Stimulated activated CD8-positive, alpha-beta memory T cell treated with anti-CD3 and anti-CD28 coated beads, Interleukin-2, amount 100 ng/mL, for 1 hour (primary cell): ENCODE data around the gene TRIM24.
A peak's percentile ranks its signal among the peaks of the same experiment; 100 is the strongest.
"Not testable (repeated sequence)": the region's sequence is repeated elsewhere in the genome, so short reads cannot be mapped to it uniquely, and the experiment has no call there.

Source experiments
- DNase-seq, 2 donors: peaks; one replicate each; pipeline ENCODE4 v3.0.0-alpha.2; 2020; ENCODE audit warnings: low read depth in 2 of 2

TRIM24 gene

DNA sequence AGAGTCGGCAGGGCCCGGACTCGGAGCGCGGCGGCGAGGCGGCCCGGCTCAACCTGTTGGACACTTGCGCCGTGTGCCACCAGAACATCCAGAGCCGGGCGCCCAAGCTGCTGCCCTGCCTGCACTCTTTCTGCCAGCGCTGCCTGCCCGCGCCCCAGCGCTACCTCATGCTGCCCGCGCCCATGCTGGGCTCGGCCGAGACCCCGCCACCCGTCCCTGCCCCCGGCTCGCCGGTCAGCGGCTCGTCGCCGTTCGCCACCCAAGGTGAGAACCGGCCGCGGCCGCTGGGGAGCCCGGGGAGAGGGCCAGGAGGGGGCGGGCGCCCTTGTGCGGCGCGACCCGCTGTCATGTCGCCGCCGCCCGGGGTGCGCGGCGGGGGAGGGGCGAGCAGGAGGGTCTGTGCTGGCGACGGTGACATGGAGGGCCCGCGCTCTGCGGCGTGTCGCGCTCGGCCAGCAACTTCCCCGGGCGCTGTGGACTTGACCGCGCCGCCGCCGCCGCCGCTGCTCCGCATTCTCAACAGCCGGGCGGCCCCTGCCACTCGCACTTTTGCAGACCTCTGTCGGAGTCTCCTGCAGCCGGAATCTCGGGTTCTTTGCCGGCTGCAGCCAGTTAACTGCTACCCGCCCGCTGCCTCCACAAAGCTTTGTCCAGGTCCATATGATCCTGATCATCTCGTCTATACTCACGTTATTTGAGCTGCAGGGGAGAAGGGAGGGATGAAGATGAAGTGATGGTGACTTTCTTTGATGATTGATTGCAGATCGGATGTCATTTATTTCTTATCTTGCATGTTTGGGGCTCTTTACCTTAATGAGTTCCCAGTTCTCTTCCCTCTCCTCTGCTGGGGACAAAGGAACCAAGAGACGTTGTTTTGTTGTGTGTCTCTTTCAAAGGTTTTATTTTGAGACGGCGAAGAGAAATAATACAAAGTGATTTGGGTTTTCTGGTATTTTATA, 869 bp downstream of the TRIM24 start:
- DNase-seq, result peak; percentile 21 to 28

DNA sequence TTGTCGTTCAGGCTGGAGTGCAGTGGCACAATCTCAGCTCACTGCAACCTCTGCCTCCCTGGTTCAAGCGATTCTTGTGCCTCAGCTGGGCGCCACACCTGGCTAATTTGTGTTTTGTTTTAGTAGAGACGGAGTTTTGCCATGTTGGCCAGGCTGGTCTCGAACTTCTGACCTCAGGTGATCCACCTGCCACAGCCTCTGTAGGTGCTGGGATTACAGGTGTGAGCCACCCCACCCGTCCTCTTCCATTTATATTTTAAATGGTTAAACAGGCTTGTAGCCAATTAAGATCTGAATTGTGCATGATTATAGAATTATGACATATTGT, 3.2 kb downstream of the TRIM24 start:
- DNase-seq, result not testable (repeated sequence)

DNA sequence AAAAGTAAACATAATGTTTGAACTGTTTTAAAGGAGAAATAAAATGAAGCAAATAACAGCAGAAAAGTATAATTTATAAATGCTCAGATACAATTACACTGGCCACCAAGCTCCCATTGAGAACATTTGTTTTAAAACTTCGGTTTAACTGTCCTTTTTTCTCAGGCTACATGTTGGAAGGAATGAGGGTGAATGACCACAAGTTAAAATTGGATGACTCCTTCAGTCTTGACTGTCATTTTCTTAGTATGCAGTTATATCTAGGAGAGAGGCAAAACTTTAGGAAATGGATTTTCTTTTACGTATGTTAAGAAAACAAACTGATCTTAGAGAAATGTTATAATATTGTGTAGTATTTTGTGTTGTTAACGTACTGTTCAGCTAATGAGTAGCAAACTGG, 5.0 kb downstream of the TRIM24 start:
- no peak for DNase-seq

DNA sequence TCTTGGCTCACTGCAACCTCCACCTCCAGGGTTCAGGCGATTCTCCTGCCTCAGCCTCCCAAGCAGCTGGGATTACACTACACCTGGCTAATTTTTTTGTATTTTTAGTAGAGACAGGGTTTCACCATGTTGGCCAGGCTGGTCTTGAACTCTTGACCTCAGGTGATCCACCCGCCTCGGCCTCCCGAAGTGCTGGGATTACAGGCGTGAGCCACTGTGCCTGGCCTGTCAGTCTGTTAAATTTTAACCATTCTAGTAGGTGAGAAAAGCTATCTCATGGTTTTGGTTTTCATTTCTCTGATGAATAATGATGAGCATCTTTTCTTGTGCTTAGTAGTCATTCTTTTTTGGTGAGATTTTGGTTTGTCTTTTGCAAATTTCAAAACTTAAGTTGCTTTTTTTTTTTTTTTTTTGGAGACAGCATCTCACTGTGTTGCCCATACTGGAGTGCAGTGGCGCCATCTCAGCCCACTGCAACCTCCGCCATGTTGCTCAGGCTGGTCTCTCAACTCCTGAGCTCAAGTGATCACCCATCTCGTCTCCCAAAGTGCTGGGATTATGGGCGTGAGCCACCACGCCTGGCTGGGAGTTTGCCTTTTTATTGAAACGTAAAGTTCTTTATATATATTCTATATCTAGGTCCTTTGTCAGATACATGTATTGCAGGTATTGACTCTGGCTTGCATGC, 6.2 kb downstream of the TRIM24 start:
- not testable (repeated sequence) for DNase-seq

DNA sequence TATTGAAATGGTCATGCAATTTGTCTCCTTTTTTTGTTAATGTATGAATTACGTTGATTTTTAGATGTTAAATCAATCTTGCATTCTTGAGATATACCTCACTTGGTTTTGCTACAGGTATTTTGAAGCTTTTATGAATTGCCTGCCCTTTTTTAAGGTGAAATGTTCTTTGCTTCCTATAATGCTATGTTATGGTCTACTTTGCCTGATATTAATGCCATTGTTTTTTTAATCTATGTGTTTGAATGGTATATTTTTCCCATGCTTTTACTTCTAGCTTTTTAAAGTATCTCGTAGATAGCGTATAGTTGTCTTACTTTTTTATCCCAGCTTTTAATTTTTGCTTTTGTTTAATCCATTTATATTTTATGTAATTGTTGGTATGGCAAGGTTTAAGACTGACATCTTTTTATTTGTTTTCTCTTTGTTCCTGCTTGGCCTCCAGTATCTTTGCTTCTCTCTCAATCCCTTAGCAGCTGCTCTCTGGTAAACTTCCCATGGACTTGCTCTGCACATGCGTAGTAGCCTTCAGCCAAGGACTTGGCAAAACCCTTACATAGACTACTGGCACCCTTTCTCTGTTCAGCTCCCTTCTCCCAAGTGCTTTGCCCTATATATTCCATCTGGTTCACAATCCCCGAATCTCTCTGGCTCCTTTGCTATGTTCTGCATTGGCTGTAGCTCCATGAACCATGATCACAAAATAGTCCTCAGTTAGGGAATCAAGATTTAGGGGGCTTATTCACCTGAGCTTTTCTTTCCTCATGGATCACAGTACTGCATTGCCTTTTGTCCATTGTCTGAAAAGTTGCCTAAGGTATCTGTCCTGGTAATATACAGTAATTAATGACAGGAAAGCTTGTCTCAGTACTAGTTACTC, 8.4 kb downstream of the TRIM24 start:
- no peak for DNase-seq

DNA sequence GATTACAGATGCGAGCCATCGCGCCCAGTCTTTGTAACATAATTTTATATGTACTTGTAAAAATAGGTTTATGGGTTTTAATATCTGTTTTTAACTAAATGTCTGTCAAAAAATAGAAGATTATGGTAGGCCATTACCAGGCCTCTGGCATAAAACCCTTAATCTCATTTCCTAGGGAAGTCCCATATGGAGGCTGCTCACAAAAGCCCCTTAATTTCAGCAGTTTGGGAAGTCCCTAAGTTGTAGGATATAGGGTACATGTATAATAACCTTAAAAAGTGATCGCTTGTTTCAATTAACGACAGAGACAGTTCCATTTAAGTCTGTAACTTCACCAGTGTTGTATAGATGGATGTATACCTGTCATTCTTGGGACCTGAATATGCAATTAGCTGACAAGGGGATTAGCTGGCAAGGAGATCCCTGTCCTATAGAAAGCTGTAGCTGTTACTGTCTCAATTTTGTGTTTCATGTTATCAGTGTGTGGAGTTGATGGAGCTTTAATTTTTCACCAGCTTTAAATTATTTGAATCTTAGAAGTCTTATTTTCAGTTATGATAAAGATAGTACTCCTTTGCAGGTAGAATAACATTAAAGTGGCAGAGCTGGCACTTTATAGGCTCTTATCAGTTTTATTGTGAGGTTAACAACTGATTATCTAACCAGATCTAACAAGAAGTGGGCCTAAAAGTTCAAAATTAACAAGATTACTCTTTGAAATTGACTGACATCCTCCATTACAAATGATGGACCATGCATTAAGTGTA, 10.5 kb downstream of the TRIM24 start:
- no peak for DNase-seq

DNA sequence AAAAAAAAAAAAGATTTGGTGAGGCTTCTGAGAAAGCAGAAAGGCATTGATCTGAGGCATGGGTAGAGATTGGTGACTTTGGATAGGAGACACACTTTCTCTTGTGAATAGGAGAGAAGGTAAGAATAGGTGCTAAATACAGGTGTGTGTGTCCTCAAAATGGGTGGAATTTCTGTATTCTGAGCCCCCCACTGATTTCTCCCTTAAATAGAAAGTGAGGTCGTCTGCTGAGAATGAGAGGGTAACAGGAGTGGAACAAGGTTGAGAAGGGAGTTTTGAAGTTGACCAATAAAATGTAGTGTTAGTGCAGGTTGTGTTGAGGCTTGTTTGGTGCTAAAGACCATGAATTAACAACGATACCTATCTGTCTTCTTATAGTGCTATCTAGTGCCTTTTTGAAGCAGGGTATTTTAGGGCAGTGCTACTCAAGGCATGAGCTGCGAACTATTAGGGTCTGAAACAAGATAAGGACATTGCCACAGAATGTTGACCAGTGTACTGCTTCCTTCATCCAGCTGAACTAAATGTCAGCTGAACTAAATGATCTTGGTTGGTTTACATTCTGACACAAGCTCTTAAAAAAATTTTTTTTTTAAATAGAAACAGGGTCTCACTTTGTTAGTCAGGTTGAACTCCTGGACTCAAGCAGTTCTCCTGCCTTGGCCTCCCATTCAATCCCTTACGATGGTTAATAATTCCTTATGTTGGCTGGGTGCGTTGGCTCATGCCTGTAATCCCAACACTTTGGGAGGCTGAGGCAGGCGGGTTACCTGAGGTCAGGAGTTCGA, 12.4 kb downstream of the TRIM24 start:
- DNase-seq, result no peak

DNA sequence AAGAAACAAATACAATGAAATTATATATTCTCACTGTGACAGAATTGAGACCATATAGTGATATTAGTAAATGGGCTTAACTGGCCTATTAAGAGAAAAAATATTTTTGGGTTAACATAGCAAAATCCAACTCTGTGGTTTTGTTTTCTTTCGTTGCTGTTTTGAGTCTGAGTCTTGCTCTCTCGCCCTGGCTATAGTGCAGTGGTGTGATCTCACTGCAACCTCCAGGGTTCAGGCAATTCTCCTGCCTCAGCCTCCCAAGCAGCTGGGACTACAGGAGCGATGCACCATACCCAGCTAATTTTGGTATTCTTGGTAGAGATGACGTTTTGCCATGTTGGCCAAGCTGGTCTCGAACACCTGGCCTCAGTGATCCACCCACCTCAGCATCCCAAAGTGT, 15.3 kb downstream of the TRIM24 start:
- DNase-seq, result no peak

DNA sequence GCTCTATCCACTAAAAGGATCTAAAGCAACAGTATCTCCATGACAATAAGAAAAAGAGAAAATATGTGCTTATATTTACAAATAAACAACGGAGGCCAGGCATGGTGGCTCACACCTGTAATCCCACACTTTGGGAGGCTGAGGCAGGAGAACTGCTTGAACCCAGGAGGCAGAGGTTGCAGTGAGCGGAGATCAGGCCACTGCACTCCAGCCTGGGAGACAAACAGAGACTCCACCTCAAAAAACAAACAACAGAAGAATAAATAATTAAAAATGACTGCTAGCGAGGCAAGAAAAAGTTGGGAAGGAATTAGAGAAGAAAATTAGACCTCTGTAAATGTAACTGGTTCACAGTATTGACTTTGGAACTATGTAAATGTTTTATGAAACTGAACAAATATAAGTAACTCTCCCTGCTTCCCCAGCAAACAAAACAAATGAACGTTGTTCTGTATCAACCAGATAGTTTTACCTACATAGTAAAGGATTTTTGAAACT, 17.1 kb downstream of the TRIM24 start:
- no peak for DNase-seq

DNA sequence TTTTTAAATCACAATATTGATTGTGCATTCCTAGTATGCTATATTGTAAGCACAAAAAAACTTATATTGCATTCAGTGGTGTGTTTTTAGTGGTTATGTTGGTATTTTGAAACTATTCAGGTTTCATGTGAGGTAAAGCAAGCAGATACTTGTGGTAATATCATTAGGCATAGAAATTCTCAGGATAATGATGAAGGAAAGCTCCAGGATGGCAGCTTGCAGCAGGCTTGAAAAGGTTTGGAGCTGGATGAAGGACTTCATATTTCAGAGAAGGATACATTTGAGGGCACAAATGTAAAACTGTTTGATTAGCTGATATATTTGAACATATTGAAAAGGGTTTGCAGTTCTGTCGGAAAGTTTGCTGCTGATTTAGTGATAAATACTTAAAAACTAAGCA, 17.5 kb downstream of the TRIM24 start:
- no peak for DNase-seq

DNA sequence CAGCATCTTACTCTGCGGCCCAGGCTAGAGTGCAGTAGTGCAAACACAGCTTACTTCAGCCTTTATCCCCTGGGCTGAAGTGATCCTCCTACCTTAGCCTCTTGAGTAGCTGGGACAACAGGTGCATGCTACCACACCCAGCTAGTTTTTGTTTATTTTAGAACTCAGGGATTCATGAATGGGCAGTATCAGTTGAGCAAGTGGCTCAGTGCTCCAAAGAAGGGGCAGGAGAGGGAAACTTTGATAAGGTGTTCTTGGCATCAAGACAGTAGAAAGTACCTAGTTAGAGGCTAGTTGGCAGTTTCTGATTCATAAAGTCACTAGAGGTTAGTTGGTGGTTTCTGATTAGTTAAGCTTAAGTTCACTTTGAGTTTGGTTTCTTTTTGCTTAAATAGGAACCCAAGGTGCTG, 18.4 kb downstream of the TRIM24 start:
- DNase-seq, result no peak

DNA sequence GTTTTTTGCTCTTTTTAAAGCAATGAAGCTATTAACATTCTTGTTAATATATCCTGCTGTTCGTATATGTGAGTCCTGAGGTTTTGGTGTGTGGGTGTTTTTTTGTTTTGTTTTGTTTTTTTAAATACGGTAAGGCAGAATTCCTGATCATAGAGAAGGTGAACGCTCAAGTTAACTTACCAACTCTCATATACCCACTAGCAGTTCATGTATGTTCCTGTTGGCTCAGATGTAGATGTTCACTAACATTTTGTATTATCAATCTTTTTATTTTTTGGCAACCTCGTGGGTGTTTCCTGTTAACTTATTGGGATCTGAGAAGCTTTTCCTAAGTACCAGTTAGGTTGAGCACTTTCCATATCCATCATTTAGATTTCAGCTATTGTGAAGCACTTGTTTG, 20.5 kb downstream of the TRIM24 start:
- DNase-seq, result no peak

DNA sequence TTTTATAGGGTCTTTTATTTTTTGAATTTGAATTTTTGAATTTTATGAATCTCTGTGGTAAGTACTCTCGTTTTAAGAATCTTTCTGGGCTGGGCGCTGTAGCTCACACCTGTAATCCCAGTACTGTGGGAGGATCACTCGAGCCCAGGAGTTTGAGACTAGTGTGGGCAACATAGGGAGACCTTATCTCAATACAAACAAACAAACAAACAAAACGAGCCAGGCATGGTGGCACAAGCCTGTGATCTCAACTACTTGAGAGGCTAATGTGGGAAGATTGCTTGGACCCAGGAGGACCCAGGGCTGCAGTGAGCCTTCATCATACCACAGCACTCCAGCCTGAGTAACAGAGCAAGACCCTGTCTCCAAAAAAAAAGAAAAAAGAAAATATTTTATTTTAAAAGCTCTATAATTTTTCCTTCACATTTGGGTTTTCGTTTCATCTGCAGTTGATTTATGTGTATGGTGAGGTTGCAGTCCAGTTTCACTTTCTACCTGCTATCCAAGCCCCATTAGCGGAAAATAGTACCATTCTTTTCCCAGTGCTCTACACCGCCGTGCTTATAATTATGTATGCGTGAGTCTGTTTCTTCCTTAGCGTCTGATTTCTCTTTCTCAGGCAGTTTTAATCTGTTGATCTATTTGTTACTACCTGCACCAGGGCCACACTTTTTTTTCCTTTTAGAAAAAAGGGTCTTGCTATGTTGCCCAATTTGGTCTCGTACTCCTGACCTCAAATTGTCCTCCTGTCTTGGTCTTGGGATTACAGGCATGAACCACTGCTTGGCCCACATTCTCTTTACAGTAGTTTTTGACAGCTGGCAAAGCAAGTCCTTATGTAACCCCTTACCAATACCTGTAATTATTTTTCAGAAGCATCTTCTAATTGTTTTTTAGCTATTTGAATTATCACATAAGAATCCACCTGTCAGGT, 21.7 kb downstream of the TRIM24 start:
- DNase-seq, result no peak

DNA sequence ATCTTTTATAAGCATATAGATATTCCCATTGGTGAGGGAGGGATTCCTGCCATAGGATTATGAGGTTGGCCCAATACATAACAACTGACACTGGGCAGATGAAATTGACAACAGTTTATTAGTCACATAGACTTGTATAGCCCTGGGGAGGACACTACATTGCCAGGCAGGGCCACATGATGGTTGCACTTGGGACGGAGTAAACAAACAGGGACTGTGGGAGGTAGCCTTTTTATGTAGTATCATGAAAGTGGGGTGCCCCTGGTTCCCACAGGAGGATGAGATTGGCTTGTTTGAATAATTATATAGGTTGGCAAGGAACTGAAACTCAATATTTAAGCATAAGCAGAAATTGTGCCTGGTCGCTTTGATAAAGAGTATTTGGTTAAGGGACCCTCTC, 23.5 kb downstream of the TRIM24 start:
- DNase-seq, result no peak

DNA sequence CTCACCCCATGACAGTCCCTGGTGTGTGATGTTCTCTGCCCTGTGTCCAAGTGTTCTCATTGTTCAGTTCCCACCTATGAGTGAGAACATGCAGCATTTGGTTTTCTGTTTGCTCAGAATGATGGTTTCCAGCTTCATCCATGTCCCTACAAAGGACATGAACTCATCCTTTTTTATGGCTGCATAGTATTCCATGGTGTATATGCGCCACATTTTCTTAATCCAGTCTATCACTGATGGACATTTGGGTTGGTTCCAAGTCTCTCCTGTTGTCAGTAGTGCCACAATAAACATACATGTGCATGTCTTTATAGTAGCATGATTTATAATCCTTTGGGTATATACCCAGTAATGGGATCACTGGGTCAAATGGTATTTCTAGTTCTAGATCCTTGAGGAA, 25.4 kb downstream of the TRIM24 start:
- not testable (repeated sequence) for DNase-seq

DNA sequence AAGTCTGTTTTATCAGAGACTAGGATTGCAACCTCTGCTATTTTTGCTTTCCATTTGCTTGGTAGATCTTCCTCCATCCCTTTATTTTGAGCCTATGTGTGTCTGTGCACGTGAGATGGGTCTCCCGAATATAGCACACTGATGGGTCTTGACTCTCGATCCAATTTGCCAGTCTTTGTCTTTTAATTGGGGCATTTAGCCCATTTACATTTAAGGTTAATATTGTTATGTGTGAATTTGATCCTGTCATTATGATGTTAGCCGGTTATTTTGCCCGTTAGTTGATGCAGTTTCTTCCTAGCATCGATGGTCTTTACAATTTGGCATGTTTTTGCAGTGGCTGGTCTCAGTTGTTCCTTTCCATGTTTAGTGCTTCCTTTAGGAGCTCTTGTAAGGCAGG, 29.1 kb downstream of the TRIM24 start:
- DNase-seq, result not testable (repeated sequence)

DNA sequence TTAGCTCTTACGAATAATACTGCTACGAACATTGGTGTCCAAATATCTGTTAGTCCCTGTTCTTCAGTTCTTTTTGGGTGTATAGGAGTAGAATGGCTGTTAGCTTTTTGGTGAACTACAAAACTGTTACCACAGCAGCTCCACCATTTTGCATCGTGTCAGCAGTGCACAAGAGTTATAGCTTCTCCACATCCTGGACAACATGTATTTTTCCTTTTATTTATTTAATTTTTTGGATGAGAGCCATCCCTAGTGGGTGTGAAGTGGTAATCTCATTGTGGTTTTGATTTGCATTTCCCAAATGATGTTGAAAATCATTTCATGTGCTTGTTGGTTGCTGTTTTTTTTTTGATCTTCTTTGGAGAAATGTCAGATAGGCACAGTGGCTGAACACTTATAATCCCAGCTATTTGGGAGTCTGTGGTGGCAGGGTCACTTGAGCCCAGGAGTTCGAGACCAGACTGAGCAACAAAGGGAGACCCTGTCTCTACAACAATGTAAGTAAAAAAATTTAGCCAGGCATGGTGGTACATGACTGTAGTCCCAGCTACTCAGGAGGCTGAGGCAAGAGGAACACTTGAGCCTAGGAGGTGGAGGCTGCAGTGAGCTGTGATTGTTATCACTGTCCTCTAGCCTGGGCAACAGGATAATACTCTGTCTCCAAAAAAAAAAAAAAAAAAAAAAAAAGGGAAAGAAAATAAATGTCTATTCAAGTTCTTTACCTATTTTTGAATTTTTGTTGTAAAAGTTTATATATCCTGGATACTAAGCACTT, 31.7 kb downstream of the TRIM24 start:
- DNase-seq, result no peak

DNA sequence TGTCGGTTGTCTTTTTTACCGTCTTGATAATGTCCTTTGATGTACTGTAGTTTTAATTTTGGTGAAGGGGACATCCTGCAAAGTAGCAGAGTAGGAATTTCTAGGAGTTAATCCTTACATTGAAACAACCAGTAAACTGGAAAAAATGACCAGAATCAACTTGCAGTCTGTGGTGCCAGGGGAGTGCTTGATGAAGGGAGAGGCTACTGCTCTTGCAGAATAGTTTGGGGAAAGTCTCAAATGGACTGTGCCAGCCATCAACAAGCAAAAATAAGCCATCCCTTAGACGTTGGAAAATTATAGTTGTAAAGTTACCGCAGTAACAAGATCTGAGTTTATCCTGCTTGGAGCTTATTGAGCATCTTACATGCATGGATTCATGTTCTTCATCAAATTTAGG, 32.4 kb downstream of the TRIM24 start:
- no peak for DNase-seq

DNA sequence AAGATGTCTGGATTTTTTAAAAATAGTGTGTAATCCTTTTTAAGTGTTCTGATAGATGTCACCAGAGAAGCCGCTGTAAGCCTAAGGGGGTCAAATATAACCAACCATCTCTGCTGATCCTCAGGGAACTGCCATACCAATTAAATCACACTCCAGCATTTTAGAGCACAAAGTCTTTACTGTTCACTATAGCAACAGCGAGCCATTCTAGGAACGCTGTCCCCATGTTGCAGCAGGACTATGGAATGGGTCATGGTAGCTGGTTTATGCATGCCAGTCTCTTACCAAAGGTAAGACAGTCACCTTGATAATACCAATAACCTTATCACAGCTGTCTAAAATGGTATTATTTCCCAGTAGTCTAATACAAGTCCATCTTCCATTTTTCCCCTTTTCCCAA, 33.5 kb downstream of the TRIM24 start:
- DNase-seq, result no peak
